Panc1 (cell line): Measurements from ENCODE around the gene FAM222B. TPM values are rescaled to one million over a fixed set of nuclear protein-coding genes. Genes with fewer than 3 reads are reported as not detected.

ENCODE experiments used
- ATAC-seq: fragments of 200-7000 bp; cut with Tn5 transposase; 2 replicates; pipeline ENCODE4 v1.9.1; 2020; ENCODE audit warnings: mild to moderate bottlenecking, moderate library complexity
- BruUV-seq: library from RNA; stranded (reverse); fragments of 400-500 nt; replicated peaks from 2 replicates; lab custom pipeline; 2021; lab: Mats Ljungman, UMichigan
- CTCF ChIA-PET: fragments of 300-600 bp; sonication (Branson Sonifier 250); formaldehyde crosslinking; loops from one replicate; lab custom pipeline; 2022; ENCODE audit warnings: antibody characterized with exemption; lab: Charles Lee
- POLR2A ChIA-PET: fragments of 300-600 bp; sonication (Branson Sonifier 250); formaldehyde crosslinking; loops from one replicate; lab custom pipeline; 2022; ENCODE audit warnings: antibody characterized with exemption; lab: Charles Lee
- DNase-seq: peaks from one replicate; pipeline ENCODE4 v3.0.0-alpha.2; 2010; ENCODE audit warnings: low read depth, low spot score
- H3K27ac ChIP-seq: 2 replicates; pipeline ENCODE4 v1.5.1; 2011; ENCODE audit warnings: mild to moderate bottlenecking, low read length, inconsistent platforms
- H3K27me3 ChIP-seq: fragments of 200-500 bp; sonication (Bioruptor generic); 2 replicates; pipeline ENCODE4 v1.6.0; 2014; ENCODE audit warnings: low read length, inconsistent platforms; ENCODE audit not compliant: control insufficient read depth, insufficient read depth
- H3K36me3 ChIP-seq: fragments of 200-500 bp; sonication (Bioruptor generic); 2 replicates; pipeline ENCODE4 v1.5.1; 2014; ENCODE audit warnings: inconsistent platforms, mild to moderate bottlenecking, low read length, moderate library complexity; ENCODE audit not compliant: control insufficient read depth, insufficient read depth
- H3K4me1 ChIP-seq: 2 replicates; pipeline ENCODE4 v1.5.1; 2011; ENCODE audit warnings: inconsistent platforms, mild to moderate bottlenecking, low read length, moderate library complexity; ENCODE audit not compliant: control insufficient read depth, insufficient read depth
- H3K4me3 ChIP-seq, 2 experiments: 2 replicates each; pipeline ENCODE4 v1.5.1; 2011 to 2012; ENCODE audit warnings: low read depth in 2 of 2, low read length in 2 of 2, mild to moderate bottlenecking in 2 of 2, inconsistent platforms in 1 of 2, moderate library complexity in 1 of 2
- H3K9me3 ChIP-seq: fragments of 200-500 bp; sonication (Bioruptor generic); 2 replicates; pipeline ENCODE4 v1.5.1; 2014; ENCODE audit warnings: low read depth, mild to moderate bottlenecking, inconsistent platforms, low read length, moderate library complexity; ENCODE audit not compliant: control insufficient read depth, insufficient read depth
- CTCF ChIP-seq: fragments of 450-650 bp; IDR thresholded peaks from 2 replicates; pipeline ENCODE4 v1.5.1; 2017; ENCODE audit warnings: mild to moderate bottlenecking
- POLR2AphosphoS5 ChIP-seq: IDR thresholded peaks from 2 replicates; pipeline ENCODE4 v1.6.1; 2012; ENCODE audit warnings: mild to moderate bottlenecking, low read depth, low read length, moderate library complexity
- REST ChIP-seq, 2 experiments: IDR thresholded peaks; 2 replicates each; pipeline ENCODE4 v1.6.1; 2011 to 2012; ENCODE audit warnings: low read depth in 2 of 2, control low read depth in 1 of 2, low read length in 1 of 2, mild to moderate bottlenecking in 1 of 2, moderate library complexity in 1 of 2; ENCODE audit not compliant: insufficient read depth in 1 of 2
- SIN3A ChIP-seq: IDR thresholded peaks from 2 replicates; pipeline ENCODE4 v1.6.1; 2012; ENCODE audit warnings: low read depth, mild to moderate bottlenecking, low read length, moderate library complexity, borderline replicate concordance; ENCODE audit not compliant: insufficient read depth
- TCF7L2 ChIP-seq: IDR thresholded peaks from 2 replicates; pipeline ENCODE4 v1.6.1; 2011; ENCODE audit warnings: mild to moderate bottlenecking, low read depth, low read length, inconsistent platforms
- in situ Hi-C: cut with HindIII; loops from 2 replicates; pipeline ENCODE4 v1.10.0; 2016; ENCODE audit warnings: low sequenced_read_pairs, low pct_unique_long_range_greater_than_20kb
- intact Hi-C: fragments of 100-400 bp; cut with micrococcal nuclease; formaldehyde crosslinking; loops from one replicate; pipeline ENCODE4 v1.10.0; 2022; ENCODE audit not compliant: unreplicated experiment
- total RNA-seq: library from RNA; stranded (reverse); gene quantifications from one replicate; pipeline ENCODE4 v1.2.1, GENCODE V29; 2021; ENCODE audit not compliant: unreplicated experiment

Gene FAM222B
- total RNA-seq, 1 experiment from 2014 or later = 38.5 TPM

DNA sequence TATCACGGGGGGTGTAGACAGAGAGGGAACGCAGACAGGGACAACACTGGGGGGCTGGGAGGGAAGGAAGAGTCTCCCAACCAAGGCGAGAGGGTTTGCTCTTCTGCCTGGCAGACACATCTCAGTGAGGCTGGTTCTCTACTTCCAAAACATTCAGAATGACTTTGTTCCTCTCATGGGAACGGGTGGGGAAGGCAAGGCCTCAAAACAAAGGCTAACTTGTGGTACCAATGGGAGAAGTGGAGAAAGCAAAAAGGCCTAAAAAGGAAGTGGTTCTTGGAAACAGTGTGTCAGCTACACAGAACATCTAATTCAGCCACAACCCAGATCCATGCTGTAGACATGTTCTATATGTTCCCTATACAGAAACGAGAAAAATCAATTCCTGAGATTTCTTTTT lies 47.4 kb upstream of the FAM222B start:
- H3K4me1 ChIP-seq = no peaks in the 10 kb centered on the region
- in situ Hi-C loops (no loop called here), intact Hi-C loops (no loop called here)
- H3K9me3 ChIP-seq = no peaks in the 10 kb centered on the region
- DNase-seq (no peak), ATAC-seq (no peak)
- ChIA-PET POLR2A (no interaction called here), CTCF (interaction anchor here (0.7 kb wide), 1 partner anchor 362 kb away, joined by 5 read pairs; no protein-coding TSS in a partner anchor)
- BruUV-seq = no TSS peak
- H3K36me3 ChIP-seq = no peaks in the 10 kb centered on the region
- TF ChIP-seq CTCF = no peak
- TF ChIP-seq SIN3A = no peak
- no peak for TF ChIP-seq TCF7L2
- TF ChIP-seq POLR2AphosphoS5 = no peak
- no peak overlapping the region for H3K4me3 ChIP-seq
- H3K27ac ChIP-seq = no peak overlapping the region
- H3K27me3 ChIP-seq = no peaks in the 10 kb centered on the region

DNA sequence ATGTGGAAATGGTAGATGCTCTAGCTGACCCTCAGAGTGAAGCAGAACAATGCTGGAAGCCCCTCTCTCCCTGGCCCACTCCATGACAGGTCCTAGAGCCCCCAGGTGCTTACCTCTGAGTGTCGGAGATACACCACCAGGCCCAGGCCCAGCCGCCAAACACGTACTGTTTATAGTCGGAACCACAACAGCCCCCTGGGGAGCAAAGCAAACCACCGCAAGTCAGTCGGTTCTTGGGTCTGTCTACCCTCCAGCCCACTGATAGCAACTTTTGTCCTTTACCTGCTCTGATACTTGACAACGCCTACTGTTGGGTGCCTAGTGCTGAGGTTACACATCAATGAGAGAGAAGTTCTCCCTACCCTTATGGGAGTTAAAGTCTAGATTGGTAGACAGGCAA lies 46.2 kb upstream of the FAM222B start:
- H3K27ac ChIP-seq = no peak overlapping the region
- H3K9me3 ChIP-seq = no peaks in the 10 kb centered on the region
- ChIA-PET POLR2A (interaction anchor here (0.6 kb wide), 1 partner anchor 167 kb away, joined by 4 read pairs; no protein-coding TSS in a partner anchor), CTCF (no interaction called here)
- TF ChIP-seq TCF7L2 (no peak), SIN3A (no peak)
- no peaks in the 10 kb centered on the region for H3K27me3 ChIP-seq
- in situ Hi-C loops = no loop called here
- H3K36me3 ChIP-seq = no peaks in the 10 kb centered on the region
- no peak for ATAC-seq
- H3K4me3 ChIP-seq = no peak overlapping the region
- intact Hi-C loops = no loop called here
- no peaks in the 10 kb centered on the region for H3K4me1 ChIP-seq
- no peak for DNase-seq
- BruUV-seq = no TSS peak

GRCh38 chr17:28887871-28888471 lies 45.4 kb upstream of the FAM222B start:
- BruUV-seq = no TSS peak

More at GRCh38 chr17:28887871-28888471, 45.4 kb upstream of the FAM222B start:
- TF ChIP-seq TCF7L2 = no peak
- TF ChIP-seq CTCF = no peak
- TF ChIP-seq POLR2AphosphoS5 = no peak
- no peak for TF ChIP-seq SIN3A
- TF ChIP-seq REST (IDR thresholded peaks at IDR 0.05; ENCODE audit: insufficient read depth in 1 of 2, low read depth in 2 of 2, low read length in 1 of 2) = no peak
- no peaks in the 10 kb centered on the region for H3K27me3 ChIP-seq
- H3K27ac ChIP-seq = no peak overlapping the region
- no peak overlapping the region for H3K4me3 ChIP-seq
- DNase-seq = no peak
- H3K9me3 ChIP-seq = no peaks in the 10 kb centered on the region
- ChIA-PET POLR2A (interaction anchor here (0.6 kb wide), 1 partner anchor 39 kb away, joined by 4 read pairs; no protein-coding TSS in a partner anchor), CTCF (no interaction called here)
- H3K36me3 ChIP-seq = no peaks in the 10 kb centered on the region
- 0 out of 2 replicates have a peak, but pooled peaks have one; percentile 13 for ATAC-seq
- no peaks in the 10 kb centered on the region for H3K4me1 ChIP-seq
- intact Hi-C loops = no loop called here
- in situ Hi-C loops = no loop called here
